ENCODE data around the gene PDLIM5. TPM values are rescaled to one million over a fixed set of nuclear protein-coding genes. Genes with fewer than 3 reads are reported as not detected.

Gene PDLIM5
- total RNA-seq, 1 donor from 2014 or later, result 60.7 TPM

GRCh38 chr4:94408549-94409374, 43.0 kb upstream of the PDLIM5 start:
- no peaks in the 10 kb centered on the region for H3K36me3 Mint-ChIP-seq
- H3K27me3 Mint-ChIP-seq (ENCODE audit: low read depth), result no peaks in the 10 kb centered on the region
- no peak for DNase-seq (ENCODE audit: low spot score in 2 of 2, unreplicated experiment in 2 of 2)
- H3K27ac Mint-ChIP-seq, result no peak overlapping the region
- H3K4me3 Mint-ChIP-seq, result no peak overlapping the region
- TF ChIP-seq CTCF (IDR thresholded peaks at IDR 0.05; ENCODE audit: unreplicated experiment), result no peak
- H3K4me1 Mint-ChIP-seq, result peaks cover 51% of the 10 kb centered on the region
- no peaks in the 10 kb centered on the region for H3K9me3 Mint-ChIP-seq

- Mint-ChIP-seq H3K27ac (no peak overlapping the region), H3K36me3 (no peaks in the 10 kb centered on the region), H3K4me3 (no peak overlapping the region), H3K27me3 (ENCODE audit: low read depth) (no peaks in the 10 kb centered on the region), H3K9me3 (no peaks in the 10 kb centered on the region), H3K4me1 (peaks cover 57% of the 10 kb centered on the region)
- no peak for DNase-seq (ENCODE audit: low spot score in 2 of 2, unreplicated experiment in 2 of 2)
- TF ChIP-seq CTCF (IDR thresholded peaks at IDR 0.05; ENCODE audit: unreplicated experiment), result no peak
Measured at GRCh38 chr4:94409375-94409679, 42.4 kb upstream of the PDLIM5 start.

- Mint-ChIP-seq H3K27me3 (ENCODE audit: low read depth) (no peaks in the 10 kb centered on the region), H3K4me3 (no peak overlapping the region), H3K27ac (no peak overlapping the region), H3K4me1 (peaks cover 57% of the 10 kb centered on the region), H3K9me3 (no peaks in the 10 kb centered on the region), H3K36me3 (no peaks in the 10 kb centered on the region)
- DNase-seq (ENCODE audit: low spot score in 2 of 2, unreplicated experiment in 2 of 2), result no peak
- no peak for TF ChIP-seq CTCF (IDR thresholded peaks at IDR 0.05; ENCODE audit: unreplicated experiment)
Measured at GRCh38 chr4:94409962-94410361, 41.8 kb upstream of the PDLIM5 start.

- TF ChIP-seq CTCF (IDR thresholded peaks at IDR 0.05; ENCODE audit: unreplicated experiment), result no peak
Measured at GRCh38 chr4:94410678-94411206, 41.0 kb upstream of the PDLIM5 start.

GRCh38 chr4:94411296-94411695, 40.4 kb upstream of the PDLIM5 start:
- Mint-ChIP-seq H3K27me3 (ENCODE audit: low read depth) (peaks cover 1% of the 10 kb centered on the region), H3K4me3 (no peak overlapping the region), H3K36me3 (no peaks in the 10 kb centered on the region), H3K9me3 (peaks cover 11% of the 10 kb centered on the region), H3K27ac (no peak overlapping the region), H3K4me1 (peaks cover 55% of the 10 kb centered on the region)
- TF ChIP-seq CTCF (IDR thresholded peaks at IDR 0.05; ENCODE audit: unreplicated experiment), result no peak
- DNase-seq (ENCODE audit: low spot score in 2 of 2, unreplicated experiment in 2 of 2), result no peak

More at GRCh38 chr4:94410678-94411206, 41.0 kb upstream of the PDLIM5 start:
- no peak overlapping the region for H3K27ac Mint-ChIP-seq
- H3K4me1 Mint-ChIP-seq, result peaks cover 55% of the 10 kb centered on the region
- no peaks in the 10 kb centered on the region for H3K36me3 Mint-ChIP-seq
- no peak overlapping the region for H3K4me3 Mint-ChIP-seq
- no peak for DNase-seq (ENCODE audit: low spot score in 2 of 2, unreplicated experiment in 2 of 2)
- peaks cover 5% of the 10 kb centered on the region for H3K9me3 Mint-ChIP-seq
- no peaks in the 10 kb centered on the region for H3K27me3 Mint-ChIP-seq (ENCODE audit: low read depth)

All from mesothelial cell of epicardium (in vitro differentiated cells).